GM18951 (cell line): ENCODE measurements around the gene ELK1.

Source experiments
- POLR2A ChIP-seq: IDR thresholded peaks from 4 replicates; pipeline ENCODE4 v1.6.1; 2011; ENCODE audit warnings: mild to moderate bottlenecking; ENCODE audit not compliant: insufficient read length, insufficient read depth; ENCODE audit errors: extremely low read depth
- in situ Hi-C: fragments of 300-500 bp; cut with MboI; formaldehyde crosslinking; loops from one replicate; pipeline ENCODE4 v1.12.0; 2022; ENCODE audit warnings: low sequenced_read_pairs, mixed read lengths, inconsistent platforms; ENCODE audit not compliant: unreplicated experiment

ELK1 gene

DNA sequence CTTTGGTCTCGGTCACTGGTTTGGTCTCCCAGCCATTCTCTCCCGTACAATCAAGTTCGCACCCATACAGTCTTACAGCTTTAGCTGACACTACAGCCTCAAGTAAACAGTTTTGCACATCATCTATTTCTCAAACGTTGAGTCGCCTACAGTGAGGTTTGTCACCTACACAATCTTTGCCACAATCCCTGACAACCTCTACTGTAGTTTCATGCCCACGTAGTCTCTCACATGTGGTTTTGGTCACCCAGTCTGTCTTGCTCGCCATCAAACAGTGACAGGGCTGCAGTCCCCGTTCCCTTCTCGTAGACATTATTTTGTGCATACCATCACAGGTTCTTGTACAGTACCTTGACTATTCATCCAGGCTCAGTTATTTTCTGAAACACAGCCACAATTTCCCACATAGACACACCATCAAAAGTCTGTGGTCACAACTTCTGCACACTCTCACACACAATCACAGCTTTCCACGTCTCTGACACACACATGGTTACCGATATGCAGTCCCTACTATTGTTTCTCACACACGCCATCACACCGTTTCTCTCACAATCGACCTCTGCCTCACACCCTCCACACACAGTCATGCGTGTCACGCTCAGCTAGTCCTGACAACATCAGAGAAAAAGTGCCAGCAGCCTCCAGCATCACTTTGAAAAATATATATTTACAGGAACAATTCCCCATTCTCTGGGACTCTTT, 15.3 kb downstream of the ELK1 start:
- in situ Hi-C loops, result no loop called here
- TF ChIP-seq POLR2A, result no peak

GRCh38 chrX:47633689-47634590, 16.4 kb downstream of the ELK1 start:
- in situ Hi-C loops, result no loop called here
- no peak for TF ChIP-seq POLR2A

DNA sequence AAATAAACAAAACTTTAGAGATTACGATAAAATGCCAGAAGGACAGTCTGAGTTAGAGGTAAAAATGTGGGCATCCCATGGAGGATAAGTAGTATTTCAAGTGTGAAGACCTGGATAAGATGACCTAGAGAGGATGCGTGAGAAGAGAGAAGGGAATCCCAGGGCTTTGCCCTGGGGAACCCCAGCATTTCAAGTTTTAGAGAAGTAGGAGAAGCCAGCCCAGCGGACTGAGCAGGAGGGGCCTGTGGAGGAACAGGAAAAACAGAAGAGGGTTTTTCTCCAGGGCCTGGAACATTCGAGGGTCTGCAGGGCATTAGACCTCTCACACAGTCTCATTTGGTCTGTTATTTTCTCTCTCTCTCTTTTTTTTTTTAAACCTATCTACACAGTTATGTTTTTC, 17.7 kb downstream of the ELK1 start:
- TF ChIP-seq POLR2A, result no peak
- in situ Hi-C loops, result no loop called here

DNA sequence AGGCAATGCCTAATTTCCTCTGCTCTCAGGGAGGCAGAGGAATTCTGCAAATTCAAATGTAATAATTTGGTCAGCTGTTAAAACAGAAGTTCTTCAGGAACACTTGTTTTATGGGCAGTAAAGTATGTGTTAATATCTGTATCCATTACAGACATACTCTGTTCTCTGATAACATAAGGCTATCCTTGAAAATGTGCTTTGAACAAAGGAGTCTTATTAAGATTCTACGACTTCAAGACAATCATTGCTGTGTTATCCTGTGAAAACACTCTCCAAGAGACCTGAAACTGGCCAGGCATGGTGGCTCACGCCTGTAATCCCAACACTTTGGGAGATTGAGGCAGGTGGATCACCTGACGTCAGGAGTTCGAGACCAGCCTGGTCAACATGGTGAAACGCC, 18.7 kb downstream of the ELK1 start:
- TF ChIP-seq POLR2A, result no peak
- in situ Hi-C loops, result no loop called here

DNA sequence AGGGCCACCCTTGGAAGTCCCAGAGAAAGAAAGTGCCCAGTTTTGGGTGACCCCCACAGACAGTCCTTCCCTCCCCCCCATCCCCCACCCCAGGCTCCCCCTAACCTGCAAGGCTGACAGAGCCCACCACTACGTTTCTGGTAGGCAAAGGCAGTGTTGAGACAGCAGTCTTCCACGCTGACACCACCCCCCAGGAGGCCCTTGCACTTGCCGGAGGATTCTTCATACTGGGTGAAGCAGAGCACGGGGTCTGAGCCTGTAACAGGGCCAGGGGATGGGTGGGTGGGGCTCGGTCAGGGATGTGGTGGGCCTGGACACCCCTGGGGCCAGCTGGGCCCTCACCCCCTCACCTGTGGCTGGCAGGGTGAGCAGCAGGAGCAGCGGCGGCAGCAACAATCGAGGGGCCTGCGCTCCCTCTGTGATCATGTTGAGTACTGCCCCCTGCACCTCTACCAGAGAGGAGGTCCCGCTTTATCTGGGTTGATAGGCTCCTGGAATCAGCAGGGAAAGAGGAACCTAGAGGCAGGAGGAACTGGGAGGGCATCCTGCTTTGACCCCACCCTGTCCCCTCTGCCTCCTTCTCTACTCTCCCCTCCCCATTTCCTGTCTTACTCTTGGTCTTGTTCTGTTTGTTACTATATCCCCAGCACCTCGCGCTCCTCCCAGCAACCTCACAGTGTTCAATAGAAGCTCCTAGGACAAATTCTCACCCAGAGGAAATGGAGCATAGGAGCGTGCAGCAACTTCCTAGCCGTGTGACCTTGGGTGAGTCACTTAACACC, 20.8 kb downstream of the ELK1 start, which contains the start of gene CFP:
TSS of gene CFP (minus strand) at position 512 of the 782 bp plus-strand sequence. CDS start at position 426, 86 bp downstream.
- TF ChIP-seq POLR2A, result no peak
- in situ Hi-C loops, result no loop called here

DNA sequence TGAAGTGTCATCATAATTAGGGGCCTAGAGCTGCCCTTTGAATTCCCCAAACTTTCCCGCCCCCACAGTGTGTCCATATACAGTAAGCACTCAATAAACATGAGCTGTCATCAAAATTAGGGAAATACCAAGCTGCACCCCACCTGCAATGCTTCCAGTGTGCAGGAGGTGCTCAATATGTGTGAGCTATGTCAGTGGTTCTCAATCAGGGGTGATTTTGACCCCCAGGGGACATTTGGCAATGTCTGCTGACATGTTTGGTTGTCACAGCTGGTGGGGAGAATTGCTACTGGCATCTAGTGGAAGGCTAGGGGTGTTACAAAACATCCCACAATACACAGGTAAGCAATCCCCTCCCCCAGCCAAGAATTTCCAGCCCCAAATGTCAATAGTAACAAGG, 21.4 kb downstream of the ELK1 start:
- TF ChIP-seq POLR2A, result no peak

GRCh38 chrX:47625365-47625764, 25.0 kb downstream of the ELK1 start:
- in situ Hi-C loops, result no loop called here
- no peak for TF ChIP-seq POLR2A

More for the DNA sequence above, 21.4 kb downstream of the ELK1 start:
- in situ Hi-C loops, result no loop called here

GRCh38 chrX:47623540-47624027, 26.8 kb downstream of the ELK1 start:
- in situ Hi-C loops, result no loop called here
- TF ChIP-seq POLR2A, result no peak

DNA sequence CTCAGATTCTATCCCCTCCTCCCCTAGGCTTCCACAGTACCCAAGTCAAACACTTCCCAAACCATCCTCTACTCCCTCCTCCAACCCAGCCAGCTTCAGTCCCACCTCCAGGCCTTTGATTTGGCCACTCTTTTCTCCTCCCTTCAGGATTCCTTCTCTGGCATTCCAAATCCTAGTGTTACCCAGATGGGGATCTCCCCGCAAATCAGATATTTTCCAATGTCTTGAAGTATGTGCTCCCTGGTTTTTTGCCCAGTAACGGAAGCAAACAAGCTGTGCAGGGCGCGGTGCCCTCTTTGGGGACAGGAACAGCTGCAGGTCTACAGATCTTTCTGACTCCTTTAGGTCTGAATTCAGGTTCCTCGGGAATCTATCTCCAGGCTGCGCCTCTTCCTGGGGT, 28.5 kb downstream of the ELK1 start:
- in situ Hi-C loops, result no loop called here
- no peak for TF ChIP-seq POLR2A

- TF ChIP-seq POLR2A, result no peak
- in situ Hi-C loops, result no loop called here
Observed at GRCh38 chrX:47620303-47620685, 30.1 kb downstream of the ELK1 start.

GRCh38 chrX:47619486-47620302, 30.7 kb downstream of the ELK1 start, which contains the start of gene SYN1:
Gene SYN1 (minus strand): TSS chrX:47619857. CDS start chrX:47619728, 129 bp downstream.
- in situ Hi-C loops, result no loop called here

GRCh38 chrX:47618923-47619485, 31.4 kb downstream of the ELK1 start:
- in situ Hi-C loops, result no loop called here
- TF ChIP-seq POLR2A, result no peak

More at GRCh38 chrX:47619486-47620302, 30.7 kb downstream of the ELK1 start, which contains the start of gene SYN1:
- no peak for TF ChIP-seq POLR2A
